Panc1 (cell line): ENCODE measurements around the gene SYPL2. TPM values are rescaled to one million over a fixed set of nuclear protein-coding genes. Genes with fewer than 3 reads are reported as not detected.

Source experiments
- ATAC-seq: fragments of 200-7000 bp; cut with Tn5 transposase; 2 replicates; pipeline ENCODE4 v1.9.1; 2020; ENCODE audit warnings: mild to moderate bottlenecking, moderate library complexity
- BruUV-seq: library from RNA; stranded (reverse); fragments of 400-500 nt; replicated peaks from 2 replicates; lab custom pipeline; 2021; lab: Mats Ljungman, UMichigan
- CTCF ChIA-PET: fragments of 300-600 bp; sonication (Branson Sonifier 250); formaldehyde crosslinking; loops from one replicate; lab custom pipeline; 2022; ENCODE audit warnings: antibody characterized with exemption; lab: Charles Lee
- POLR2A ChIA-PET: fragments of 300-600 bp; sonication (Branson Sonifier 250); formaldehyde crosslinking; loops from one replicate; lab custom pipeline; 2022; ENCODE audit warnings: antibody characterized with exemption; lab: Charles Lee
- DNase-seq: peaks from one replicate; pipeline ENCODE4 v3.0.0-alpha.2; 2010; ENCODE audit warnings: low read depth, low spot score
- H3K27ac ChIP-seq: 2 replicates; pipeline ENCODE4 v1.5.1; 2011; ENCODE audit warnings: mild to moderate bottlenecking, low read length, inconsistent platforms
- H3K27me3 ChIP-seq: fragments of 200-500 bp; sonication (Bioruptor generic); 2 replicates; pipeline ENCODE4 v1.6.0; 2014; ENCODE audit warnings: low read length, inconsistent platforms; ENCODE audit not compliant: control insufficient read depth, insufficient read depth
- H3K36me3 ChIP-seq: fragments of 200-500 bp; sonication (Bioruptor generic); 2 replicates; pipeline ENCODE4 v1.5.1; 2014; ENCODE audit warnings: inconsistent platforms, mild to moderate bottlenecking, low read length, moderate library complexity; ENCODE audit not compliant: control insufficient read depth, insufficient read depth
- H3K4me1 ChIP-seq: 2 replicates; pipeline ENCODE4 v1.5.1; 2011; ENCODE audit warnings: inconsistent platforms, mild to moderate bottlenecking, low read length, moderate library complexity; ENCODE audit not compliant: control insufficient read depth, insufficient read depth
- H3K4me3 ChIP-seq, 2 experiments: 2 replicates each; pipeline ENCODE4 v1.5.1; 2011 to 2012; ENCODE audit warnings: low read depth in 2 of 2, low read length in 2 of 2, mild to moderate bottlenecking in 2 of 2, inconsistent platforms in 1 of 2, moderate library complexity in 1 of 2
- H3K9me3 ChIP-seq: fragments of 200-500 bp; sonication (Bioruptor generic); 2 replicates; pipeline ENCODE4 v1.5.1; 2014; ENCODE audit warnings: low read depth, mild to moderate bottlenecking, inconsistent platforms, low read length, moderate library complexity; ENCODE audit not compliant: control insufficient read depth, insufficient read depth
- CTCF ChIP-seq: fragments of 450-650 bp; IDR thresholded peaks from 2 replicates; pipeline ENCODE4 v1.5.1; 2017; ENCODE audit warnings: mild to moderate bottlenecking
- POLR2AphosphoS5 ChIP-seq: IDR thresholded peaks from 2 replicates; pipeline ENCODE4 v1.6.1; 2012; ENCODE audit warnings: mild to moderate bottlenecking, low read depth, low read length, moderate library complexity
- REST ChIP-seq, 2 experiments: IDR thresholded peaks; 2 replicates each; pipeline ENCODE4 v1.6.1; 2011 to 2012; ENCODE audit warnings: low read depth in 2 of 2, control low read depth in 1 of 2, low read length in 1 of 2, mild to moderate bottlenecking in 1 of 2, moderate library complexity in 1 of 2; ENCODE audit not compliant: insufficient read depth in 1 of 2
- SIN3A ChIP-seq: IDR thresholded peaks from 2 replicates; pipeline ENCODE4 v1.6.1; 2012; ENCODE audit warnings: low read depth, mild to moderate bottlenecking, low read length, moderate library complexity, borderline replicate concordance; ENCODE audit not compliant: insufficient read depth
- TCF7L2 ChIP-seq: IDR thresholded peaks from 2 replicates; pipeline ENCODE4 v1.6.1; 2011; ENCODE audit warnings: mild to moderate bottlenecking, low read depth, low read length, inconsistent platforms
- in situ Hi-C: cut with HindIII; loops from 2 replicates; pipeline ENCODE4 v1.10.0; 2016; ENCODE audit warnings: low sequenced_read_pairs, low pct_unique_long_range_greater_than_20kb
- intact Hi-C: fragments of 100-400 bp; cut with micrococcal nuclease; formaldehyde crosslinking; loops from one replicate; pipeline ENCODE4 v1.10.0; 2022; ENCODE audit not compliant: unreplicated experiment
- total RNA-seq: library from RNA; stranded (reverse); gene quantifications from one replicate; pipeline ENCODE4 v1.2.1, GENCODE V29; 2021; ENCODE audit not compliant: unreplicated experiment

SYPL2 gene
- total RNA-seq, 1 experiment from 2014 or later = 0.74 TPM

- in situ Hi-C loops = no loop called here
- H3K27me3 ChIP-seq = no peaks in the 10 kb centered on the region
Observed at GRCh38 chr1:109531380-109531779, 65.0 kb downstream of the SYPL2 start.

More at GRCh38 chr1:109531380-109531779, 65.0 kb downstream of the SYPL2 start:
- Histone ChIP-seq H3K4me3 (no peak overlapping the region), H3K9me3 (no peaks in the 10 kb centered on the region), H3K36me3 (no peaks in the 10 kb centered on the region), H3K4me1 (0 out of 2 replicates have a peak, but pooled peaks cover 3% of the 10 kb centered on the region), H3K27ac (no peak overlapping the region)
- ATAC-seq = no peak
- no TSS peak for BruUV-seq
- TF ChIP-seq SIN3A = no peak
- TF ChIP-seq TCF7L2 = no peak
- no peak for TF ChIP-seq CTCF
- TF ChIP-seq REST (IDR thresholded peaks at IDR 0.05; ENCODE audit: insufficient read depth in 1 of 2, low read depth in 2 of 2, low read length in 1 of 2) = no peak
- no peak for TF ChIP-seq POLR2AphosphoS5
- ChIA-PET POLR2A (no interaction called here), CTCF (interaction anchor here (0.8 to 2.9 kb wide), 5 partner anchors 13 to 40 kb away, joined by 3 to 23 read pairs (median 15); partner anchors contain the start of gene CYB561D1)
- no peak for DNase-seq
- intact Hi-C loops = loop anchor here (10.0 kb wide), 1 partner anchor 97 kb away; no protein-coding TSS in a partner anchor

Other genes with a start within 250 kb of the SYPL2 start
- gene CELSR2, start 217.0 kb upstream of the SYPL2 start, total RNA-seq = 4.1 TPM
- 40.6 TPM for gene PSRC1, start 183.4 kb upstream of the SYPL2 start, total RNA-seq
- gene MYBPHL, start 159.5 kb upstream of the SYPL2 start, total RNA-seq = not detected
- 25.1 TPM for gene SORT1, start 68.6 kb upstream of the SYPL2 start, total RNA-seq
- gene PSMA5, start 40.1 kb upstream of the SYPL2 start, total RNA-seq = 118 TPM
- 4.9 TPM for gene ATXN7L2, start 17.4 kb downstream of the SYPL2 start, total RNA-seq
- gene CYB561D1, start 27.5 kb downstream of the SYPL2 start, total RNA-seq = 4.5 TPM
- gene AMIGO1, start 43.2 kb downstream of the SYPL2 start, total RNA-seq = 0.64 TPM
- gene GPR61, start 73.3 kb downstream of the SYPL2 start, total RNA-seq = not detected
- gene GNAI3, start 82.1 kb downstream of the SYPL2 start, total RNA-seq = 6.4 TPM
- 0.44 TPM for gene GNAT2, start 153.1 kb downstream of the SYPL2 start, total RNA-seq
- gene AMPD2, start 153.3 kb downstream of the SYPL2 start, total RNA-seq = 85.8 TPM
- gene GSTM4, start 189.6 kb downstream of the SYPL2 start, total RNA-seq = 22.0 TPM
- gene GSTM2, start 201.5 kb downstream of the SYPL2 start, total RNA-seq = 10.2 TPM
- not detected for gene GSTM1, start 221.3 kb downstream of the SYPL2 start, total RNA-seq
- gene GSTM5, start 245.7 kb downstream of the SYPL2 start, total RNA-seq = not detected